ENCODE data around the gene PTPRA.
"Not testable (repeated sequence)": the region's sequence is repeated elsewhere in the genome, so short reads cannot be mapped to it uniquely, and the experiment has no call there.

Gene PTPRA

GRCh38 chr20:2831206-2831605 lies 42.1 kb upstream of the PTPRA start:
- not testable (repeated sequence) for H3K4me3 ChIP-seq (ENCODE audit: low read depth, low read length); H2BK120ac ChIP-seq (ENCODE audit: insufficient read depth, low read length, poor library complexity); H4K91ac ChIP-seq (ENCODE audit: low read depth, low read length); H2BK12ac ChIP-seq (ENCODE audit: low read length); H2BK5ac ChIP-seq (ENCODE audit: low read depth, low read length, poor library complexity); H3K36me3 ChIP-seq (ENCODE audit: control insufficient read depth in 1 of 2, insufficient read depth in 2 of 2, low read length in 2 of 2); H3K4ac ChIP-seq (ENCODE audit: low read depth, low read length); H3K9me3 ChIP-seq (ENCODE audit: insufficient read depth, low read depth, low read length); H3K18ac ChIP-seq (ENCODE audit: low read length); H4K8ac ChIP-seq (ENCODE audit: low read depth, low read length); H3K79me1 ChIP-seq (ENCODE audit: low read length); H3K9ac ChIP-seq (ENCODE audit: low read length); H3K27ac ChIP-seq (ENCODE audit: low read depth, low read length); H2AFZ ChIP-seq (ENCODE audit: insufficient read depth, low read length, poor library complexity); H3K79me2 ChIP-seq (ENCODE audit: control insufficient read depth, insufficient read depth, low read length, poor library complexity); H3K14ac ChIP-seq (ENCODE audit: low read length); H2AK5ac ChIP-seq (ENCODE audit: low read length); H3K27me3 ChIP-seq (ENCODE audit: insufficient read depth, low read length); DNase-seq; H3K23ac ChIP-seq (ENCODE audit: low read length); H3K4me1 ChIP-seq (ENCODE audit: control insufficient read depth in 1 of 2, insufficient read depth in 2 of 2, low read length in 2 of 2); H3K4me2 ChIP-seq (ENCODE audit: low read length); H4K12ac ChIP-seq (ENCODE audit: low read depth, low read length)
- no CpG with 5 or more reads among the region's 7 CpGs for WGBS (ENCODE audit: extremely low coverage, insufficient coverage, insufficient read length)

- H3K18ac ChIP-seq (ENCODE audit: low read length): no peak overlapping the region
- no peak for DNase-seq
- H2AK5ac ChIP-seq (ENCODE audit: low read length): no peak overlapping the region
- no CpG with 5 or more reads among the region's 1 CpG for WGBS (ENCODE audit: extremely low coverage, insufficient coverage, insufficient read length)
- no peak overlapping the region for H3K23ac ChIP-seq (ENCODE audit: low read length)
- H3K27me3 ChIP-seq (ENCODE audit: insufficient read depth, low read length): no peaks in the 10 kb centered on the region
- no peaks in the 10 kb centered on the region for H3K9me3 ChIP-seq (ENCODE audit: insufficient read depth, low read depth, low read length)
- no peak overlapping the region for H3K4ac ChIP-seq (ENCODE audit: low read depth, low read length)
- no peak overlapping the region for H3K9ac ChIP-seq (ENCODE audit: low read length)
- H3K27ac ChIP-seq (ENCODE audit: low read depth, low read length): no peak overlapping the region
- H2BK120ac ChIP-seq (ENCODE audit: insufficient read depth, low read length, poor library complexity): no peak overlapping the region
- no peak overlapping the region for H2BK5ac ChIP-seq (ENCODE audit: low read depth, low read length, poor library complexity)
- H4K8ac ChIP-seq (ENCODE audit: low read depth, low read length): no peak overlapping the region
- peaks cover 8 to 19% of the 10 kb centered on the region in 2 experiments for H3K36me3 ChIP-seq (ENCODE audit: control insufficient read depth in 1 of 2, insufficient read depth in 2 of 2, low read length in 2 of 2)
- H2AFZ ChIP-seq (ENCODE audit: insufficient read depth, low read length, poor library complexity): no peak overlapping the region
- no peaks in the 10 kb centered on the region for H3K79me2 ChIP-seq (ENCODE audit: control insufficient read depth, insufficient read depth, low read length, poor library complexity)
- H3K4me3 ChIP-seq (ENCODE audit: low read depth, low read length): no peak overlapping the region
- H4K12ac ChIP-seq (ENCODE audit: low read depth, low read length): no peak overlapping the region
- no peak overlapping the region for H3K4me2 ChIP-seq (ENCODE audit: low read length)
- H4K91ac ChIP-seq (ENCODE audit: low read depth, low read length): no peak overlapping the region
- H3K79me1 ChIP-seq (ENCODE audit: low read length): no peaks in the 10 kb centered on the region
- H3K4me1 ChIP-seq (ENCODE audit: control insufficient read depth in 1 of 2, insufficient read depth in 2 of 2, low read length in 2 of 2): no peaks in the 10 kb centered on the region
- no peak overlapping the region for H3K14ac ChIP-seq (ENCODE audit: low read length)
- H2BK12ac ChIP-seq (ENCODE audit: low read length): no peak overlapping the region
These were observed 39.5 kb upstream of the PTPRA start for GRCh38 chr20:2833761-2834160.

- Histone ChIP-seq H3K79me2 (ENCODE audit: control insufficient read depth, insufficient read depth, low read length, poor library complexity) (no peaks in the 10 kb centered on the region), H2AK5ac (ENCODE audit: low read length) (no peak overlapping the region), H2BK12ac (ENCODE audit: low read length) (no peak overlapping the region), H3K14ac (ENCODE audit: low read length) (no peak overlapping the region), H3K27me3 (ENCODE audit: insufficient read depth, low read length) (no peaks in the 10 kb centered on the region), H3K23ac (ENCODE audit: low read length) (no peak overlapping the region), H3K9me3 (ENCODE audit: insufficient read depth, low read depth, low read length) (peaks cover 1% of the 10 kb centered on the region), H3K36me3 (ENCODE audit: control insufficient read depth in 1 of 2, insufficient read depth in 2 of 2, low read length in 2 of 2) (peaks cover 9 to 19% of the 10 kb centered on the region in 2 experiments), H2BK120ac (ENCODE audit: insufficient read depth, low read length, poor library complexity) (no peak overlapping the region), H3K4me2 (ENCODE audit: low read length) (no peak overlapping the region), H3K4me3 (ENCODE audit: low read depth, low read length) (no peak overlapping the region), H3K4ac (ENCODE audit: low read depth, low read length) (no peak overlapping the region), H2BK5ac (ENCODE audit: low read depth, low read length, poor library complexity) (no peak overlapping the region), H3K18ac (ENCODE audit: low read length) (no peak overlapping the region), H3K79me1 (ENCODE audit: low read length) (no peaks in the 10 kb centered on the region), H3K4me1 (ENCODE audit: control insufficient read depth in 1 of 2, insufficient read depth in 2 of 2, low read length in 2 of 2) (no peaks in the 10 kb centered on the region), H2AFZ (ENCODE audit: insufficient read depth, low read length, poor library complexity) (no peak overlapping the region), H4K12ac (ENCODE audit: low read depth, low read length) (no peak overlapping the region), H4K91ac (ENCODE audit: low read depth, low read length) (no peak overlapping the region), H4K8ac (ENCODE audit: low read depth, low read length) (no peak overlapping the region), H3K9ac (ENCODE audit: low read length) (no peak overlapping the region), H3K27ac (ENCODE audit: low read depth, low read length) (no peak overlapping the region)
- no peak for DNase-seq
- WGBS (ENCODE audit: extremely low coverage, insufficient coverage, insufficient read length): no CpG with 5 or more reads among the region's 14 CpGs
These were observed 38.7 kb upstream of the PTPRA start for GRCh38 chr20:2834401-2835110.

- Histone ChIP-seq H3K23ac (ENCODE audit: low read length) (no peak overlapping the region), H3K9me3 (ENCODE audit: insufficient read depth, low read depth, low read length) (peaks cover 1% of the 10 kb centered on the region), H2AFZ (ENCODE audit: insufficient read depth, low read length, poor library complexity) (no peak overlapping the region), H3K79me1 (ENCODE audit: low read length) (peaks cover 5% of the 10 kb centered on the region), H3K4me2 (ENCODE audit: low read length) (no peak overlapping the region), H2BK120ac (ENCODE audit: insufficient read depth, low read length, poor library complexity) (no peak overlapping the region), H2AK5ac (ENCODE audit: low read length) (no peak overlapping the region), H4K8ac (ENCODE audit: low read depth, low read length) (no peak overlapping the region), H3K14ac (ENCODE audit: low read length) (no peak overlapping the region), H3K36me3 (ENCODE audit: control insufficient read depth in 1 of 2, insufficient read depth in 2 of 2, low read length in 2 of 2) (peaks cover 9 to 19% of the 10 kb centered on the region in 2 experiments), H2BK12ac (ENCODE audit: low read length) (no peak overlapping the region), H3K18ac (ENCODE audit: low read length) (no peak overlapping the region), H4K91ac (ENCODE audit: low read depth, low read length) (no peak overlapping the region), H3K27me3 (ENCODE audit: insufficient read depth, low read length) (no peaks in the 10 kb centered on the region), H3K9ac (ENCODE audit: low read length) (no peak overlapping the region), H4K12ac (ENCODE audit: low read depth, low read length) (no peak overlapping the region), H3K27ac (ENCODE audit: low read depth, low read length) (no peak overlapping the region), H3K4ac (ENCODE audit: low read depth, low read length) (no peak overlapping the region), H3K79me2 (ENCODE audit: control insufficient read depth, insufficient read depth, low read length, poor library complexity) (peaks cover 5% of the 10 kb centered on the region), H3K4me1 (ENCODE audit: control insufficient read depth in 1 of 2, insufficient read depth in 2 of 2, low read length in 2 of 2) (peaks cover 6 to 7% of the 10 kb centered on the region in 2 experiments), H3K4me3 (ENCODE audit: low read depth, low read length) (no peak overlapping the region), H2BK5ac (ENCODE audit: low read depth, low read length, poor library complexity) (no peak overlapping the region)
- DNase-seq: no peak
- no CpG with 5 or more reads among the region's 6 CpGs for WGBS (ENCODE audit: extremely low coverage, insufficient coverage, insufficient read length)
These were observed 37.9 kb upstream of the PTPRA start for GRCh38 chr20:2835331-2835796.
